GM18858 (cell line): ENCODE data around the gene NAA16.
"Not testable (repeated sequence)": the region's sequence is repeated elsewhere in the genome, so short reads cannot be mapped to it uniquely, and the experiment has no call there.

Experiments used
- ATAC-seq: cut with Tn5 transposase; IDR thresholded peaks from one replicate; pipeline ENCODE4 v1.9.1; 2021; ENCODE audit not compliant: unreplicated experiment

The NAA16 gene

DNA sequence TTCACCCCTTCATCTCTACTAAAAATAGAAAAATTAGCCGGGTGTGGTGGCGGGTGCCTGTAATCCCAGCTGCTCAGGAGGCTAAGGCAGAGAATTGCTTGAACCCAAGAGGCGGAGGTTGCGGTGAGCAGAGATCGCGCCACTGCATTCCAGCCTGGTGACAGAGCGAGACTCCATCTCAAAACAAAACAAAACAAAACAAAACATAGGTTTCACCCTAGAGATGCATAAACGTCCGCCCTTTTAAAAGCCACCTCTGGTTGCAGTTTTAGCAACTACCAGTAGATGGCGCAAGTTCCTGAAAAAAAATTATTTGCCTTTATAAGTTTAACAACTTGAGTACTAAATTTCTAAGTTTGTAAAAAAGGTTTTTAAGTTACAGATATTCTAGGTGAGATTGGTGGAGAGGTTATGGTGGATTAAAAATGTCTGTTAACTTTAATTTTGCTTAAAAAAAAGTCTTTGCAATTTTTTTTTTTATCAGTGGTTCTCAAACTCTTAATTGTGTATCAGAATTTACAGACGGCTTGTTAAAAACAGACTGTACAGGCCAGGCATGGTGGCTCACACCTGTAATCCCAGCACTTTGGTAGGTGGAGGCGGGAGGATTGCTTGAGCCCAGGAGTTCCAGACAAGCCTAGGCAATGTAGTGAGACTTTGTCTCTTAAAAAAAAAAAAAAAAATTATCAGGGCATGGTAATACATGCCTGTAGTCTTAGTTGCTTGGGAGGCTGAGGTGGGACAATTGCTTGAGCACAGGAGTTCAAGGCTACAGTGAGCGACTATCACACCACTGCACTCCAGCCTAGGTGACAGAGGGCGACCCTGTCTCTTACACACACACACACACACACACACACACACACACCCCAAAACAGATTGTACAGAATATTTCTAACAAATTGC, 42.1 kb downstream of the NAA16 start:
- no peak for ATAC-seq

DNA sequence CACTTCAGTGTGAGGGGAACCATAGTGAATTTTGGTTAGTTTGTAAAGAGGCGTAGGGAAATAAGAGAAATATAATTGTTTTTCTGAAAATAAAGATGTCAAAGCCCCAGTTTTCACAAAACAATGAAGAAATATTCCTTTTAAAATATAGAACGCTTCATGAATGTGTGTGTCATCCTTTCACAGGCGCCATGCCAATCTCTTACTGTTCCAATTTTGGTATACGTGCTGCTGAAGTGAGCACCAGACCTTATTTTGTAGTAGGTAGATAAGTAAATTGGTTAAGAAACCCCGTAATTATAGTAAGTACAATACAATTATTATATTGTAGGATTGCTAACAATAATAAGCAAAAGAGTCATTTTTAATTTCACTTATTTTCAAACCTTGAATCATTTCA, 43.3 kb downstream of the NAA16 start:
- no peak for ATAC-seq

DNA sequence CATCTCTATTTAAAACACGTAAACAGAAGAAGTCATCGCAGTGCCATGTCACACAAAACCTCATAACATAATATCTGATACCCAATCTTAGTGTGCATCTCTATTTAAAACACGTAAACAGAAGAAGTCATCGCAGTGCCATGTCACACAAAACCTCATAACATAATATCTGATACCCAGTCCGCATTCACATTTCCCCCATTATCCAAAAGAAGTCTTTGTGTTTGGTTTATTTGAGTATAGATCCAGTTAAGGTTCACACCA, 45.2 kb downstream of the NAA16 start:
- ATAC-seq = not testable (repeated sequence)

DNA sequence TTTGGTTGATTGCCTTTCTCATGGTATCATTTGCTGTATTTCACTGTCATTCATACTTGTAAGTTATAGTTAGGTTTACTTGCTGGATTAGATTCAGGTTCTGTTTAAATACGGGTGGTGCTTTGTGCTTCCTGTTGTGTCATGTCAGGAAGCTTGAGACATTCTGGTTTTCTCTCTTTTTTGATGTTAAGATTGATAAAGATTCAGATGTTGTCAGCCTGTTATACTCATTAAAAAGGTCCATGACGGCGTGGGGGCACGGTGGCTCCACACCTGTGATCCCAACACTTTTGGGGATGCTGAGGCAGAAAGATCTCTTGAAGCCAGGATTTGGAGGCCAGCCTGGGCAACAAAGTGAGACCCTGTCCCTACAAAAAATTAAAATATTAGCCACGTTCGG, 45.7 kb downstream of the NAA16 start:
- no peak for ATAC-seq

DNA sequence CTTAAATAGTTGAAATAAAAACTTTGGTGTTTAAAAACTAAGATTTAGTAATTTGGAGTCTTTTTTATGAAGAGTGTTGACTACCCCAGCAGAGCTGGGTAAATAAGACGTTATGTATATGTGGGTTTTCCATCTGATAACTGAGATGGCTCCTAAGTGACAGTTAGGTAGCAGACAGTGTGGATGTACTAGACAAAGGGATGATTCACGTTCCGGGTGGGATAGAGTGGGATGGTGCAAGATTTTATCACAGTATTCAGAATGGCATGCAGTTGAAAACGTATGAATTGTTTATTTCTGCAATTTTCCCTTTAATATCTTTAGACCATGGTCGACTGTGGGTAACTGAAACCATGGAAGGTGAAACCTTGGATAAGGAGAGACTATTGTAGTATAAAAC, 50.4 kb downstream of the NAA16 start:
- no peak for ATAC-seq

DNA sequence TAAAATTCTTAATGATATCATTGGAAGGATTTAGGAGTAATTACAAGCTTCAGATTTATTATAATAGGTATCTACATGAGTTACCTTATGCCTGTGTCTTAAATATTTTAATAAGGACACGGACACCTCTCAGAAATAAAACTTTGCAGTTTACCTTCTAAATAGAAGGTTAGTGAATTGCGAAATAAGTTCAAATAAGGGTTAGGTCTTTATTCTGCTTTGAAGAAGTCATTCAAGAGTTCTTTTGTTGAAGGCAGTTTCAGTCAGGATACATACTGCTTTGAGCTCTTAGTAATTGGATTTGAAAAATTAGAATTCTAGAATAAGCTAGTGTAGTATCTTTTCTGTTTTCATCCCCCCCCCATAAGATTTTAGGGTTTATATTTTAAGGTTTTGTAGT, 53.0 kb downstream of the NAA16 start:
- no peak for ATAC-seq

DNA sequence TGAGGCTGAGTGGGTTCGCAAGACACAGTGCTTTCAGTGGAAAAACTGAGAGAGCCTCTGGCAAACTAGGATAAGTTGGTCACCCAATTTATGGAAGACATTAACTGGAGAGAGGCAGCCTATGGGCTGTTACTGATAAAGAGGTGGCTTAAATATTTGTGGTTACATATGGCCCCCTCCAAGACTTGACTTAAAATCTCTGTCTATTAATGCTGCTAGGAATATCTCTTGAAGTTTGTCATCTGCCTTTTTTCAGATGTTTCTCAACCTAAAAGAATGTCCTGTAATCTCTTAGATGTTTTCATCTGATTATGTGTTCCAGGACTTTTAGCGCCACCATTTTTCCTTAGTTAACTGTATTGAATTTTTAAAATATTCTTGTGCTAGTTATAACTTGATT, 54.6 kb downstream of the NAA16 start:
- ATAC-seq = no peak

DNA sequence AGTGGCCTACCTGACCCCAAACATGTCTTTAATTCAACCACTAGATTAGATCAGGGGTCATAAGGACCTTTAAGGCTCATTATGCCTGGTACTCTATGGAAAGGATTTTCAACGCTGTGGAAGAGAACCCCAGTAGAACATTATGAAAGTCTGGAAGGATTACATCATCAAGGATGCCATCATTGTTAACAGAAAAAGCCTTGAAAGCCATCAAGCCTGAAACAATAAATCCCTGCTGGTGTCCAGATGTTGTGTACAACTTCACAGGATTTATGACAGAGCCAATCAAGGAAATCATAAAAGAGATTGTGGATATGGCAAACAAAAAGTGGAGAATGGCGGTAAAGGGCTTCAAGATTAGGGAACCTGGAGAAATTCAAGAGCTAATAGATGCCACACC, 59.7 kb downstream of the NAA16 start:
- no peak for ATAC-seq

DNA sequence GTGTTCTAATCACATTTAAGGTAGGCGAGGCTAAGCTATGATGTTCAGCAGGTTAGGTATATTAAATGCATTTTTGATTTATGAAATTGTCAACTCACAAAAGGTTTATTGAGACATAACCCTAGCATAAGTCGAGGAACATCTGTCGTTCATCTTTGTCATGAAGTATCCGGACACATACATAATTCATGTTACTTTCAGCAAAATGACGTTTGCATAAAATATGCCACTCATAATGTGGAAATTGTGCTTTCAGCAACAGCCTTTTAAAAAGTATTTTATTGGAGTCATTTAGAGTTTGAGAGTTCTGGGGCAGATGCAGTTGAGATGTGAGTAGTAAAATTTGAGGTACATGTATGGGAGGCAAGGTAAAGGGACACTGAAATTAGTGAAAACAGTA, 66.4 kb downstream of the NAA16 start:
- no peak for ATAC-seq

DNA sequence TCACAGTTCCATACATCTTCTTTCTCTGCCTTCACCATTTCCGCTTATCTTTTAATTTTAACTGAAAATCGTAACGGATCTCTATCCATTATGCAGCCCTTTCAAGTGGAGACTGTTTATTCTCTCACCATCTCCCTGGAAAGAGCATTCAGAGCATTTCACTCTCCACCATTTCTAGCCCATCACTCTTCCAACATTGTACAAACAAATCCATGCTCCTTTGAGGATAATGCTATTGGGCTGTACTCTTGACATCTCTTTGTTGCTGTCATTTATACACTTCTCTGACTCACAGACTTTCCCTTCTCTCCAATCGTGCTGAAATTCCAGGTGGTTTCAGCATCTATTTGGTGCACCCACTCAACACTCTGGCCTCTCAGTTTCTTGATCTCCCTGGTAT, 71.4 kb downstream of the NAA16 start:
- ATAC-seq = no peak

DNA sequence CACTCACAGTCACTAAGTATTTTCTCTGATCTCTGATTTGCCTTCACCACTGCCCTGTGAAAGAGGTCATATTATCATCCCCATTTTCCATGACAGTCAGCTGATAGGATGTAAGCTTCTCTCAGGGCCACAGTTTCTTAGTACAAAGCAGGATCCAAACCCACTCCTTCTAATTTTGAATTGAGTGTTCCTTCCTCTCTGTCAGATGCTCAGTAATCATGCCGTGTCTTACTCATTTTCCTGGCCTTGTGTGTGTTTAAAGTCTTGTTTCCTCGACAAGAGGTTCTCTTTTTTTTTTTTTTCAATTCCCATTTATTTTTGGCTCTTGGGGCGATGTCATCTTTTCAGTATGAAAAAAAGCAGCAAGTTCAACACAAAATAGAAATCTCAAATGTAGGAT, 72.3 kb downstream of the NAA16 start:
- ATAC-seq = no peak

DNA sequence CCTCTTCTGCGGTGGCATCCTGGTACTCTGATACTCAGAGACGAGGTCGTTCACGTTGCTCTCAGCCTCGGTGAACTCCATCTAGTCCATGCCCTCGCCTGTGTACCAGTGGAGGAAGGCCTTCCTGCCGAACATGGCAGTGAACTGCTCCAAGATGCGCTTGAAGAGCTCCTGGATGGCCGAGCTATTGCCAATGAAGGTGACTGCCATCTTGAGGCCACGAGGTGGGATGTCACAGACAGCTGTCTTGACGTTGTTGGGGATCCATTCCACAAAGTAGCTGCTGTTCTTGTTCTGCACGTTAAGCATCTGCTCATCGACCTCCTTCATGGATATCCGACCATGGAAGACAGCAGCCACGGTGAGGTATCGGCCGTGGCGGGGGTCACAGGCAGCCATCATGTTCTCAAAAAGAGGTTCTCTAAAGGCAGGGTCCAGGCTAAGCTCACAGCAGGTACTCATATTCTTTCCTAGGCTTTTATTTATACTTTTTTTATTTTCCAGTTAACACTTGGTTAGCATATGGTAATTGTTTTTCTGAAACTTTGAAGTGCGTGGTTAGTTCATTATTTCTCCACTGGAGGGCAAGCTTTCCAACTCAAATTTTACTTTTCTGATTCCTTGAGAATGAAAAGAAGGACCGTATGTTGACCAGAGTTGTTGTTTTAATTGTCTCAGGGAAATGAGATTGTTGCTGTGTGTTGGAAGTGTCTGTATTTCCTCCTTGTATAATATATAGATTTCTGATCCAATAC, 73.9 kb downstream of the NAA16 start:
- no peak for ATAC-seq

DNA sequence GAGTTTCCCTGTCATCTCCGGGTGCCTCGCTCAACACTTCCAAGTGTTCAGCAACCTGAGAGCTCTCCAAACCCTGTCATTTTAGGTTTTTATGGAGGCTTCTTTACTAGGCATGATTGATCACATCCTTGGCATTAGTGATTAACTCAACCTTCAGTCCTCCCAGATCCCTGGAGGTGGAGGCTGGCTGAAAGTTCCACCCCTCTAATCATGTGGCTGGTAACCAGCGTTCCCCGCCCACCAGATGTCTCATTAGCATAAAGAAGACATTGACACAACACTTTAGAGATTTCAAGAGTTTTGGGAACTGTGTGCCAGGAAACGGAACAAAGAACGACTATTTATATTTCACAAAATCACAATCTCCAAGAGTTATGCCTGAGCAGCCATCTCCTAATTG, 75.1 kb downstream of the NAA16 start:
- no peak for ATAC-seq

DNA sequence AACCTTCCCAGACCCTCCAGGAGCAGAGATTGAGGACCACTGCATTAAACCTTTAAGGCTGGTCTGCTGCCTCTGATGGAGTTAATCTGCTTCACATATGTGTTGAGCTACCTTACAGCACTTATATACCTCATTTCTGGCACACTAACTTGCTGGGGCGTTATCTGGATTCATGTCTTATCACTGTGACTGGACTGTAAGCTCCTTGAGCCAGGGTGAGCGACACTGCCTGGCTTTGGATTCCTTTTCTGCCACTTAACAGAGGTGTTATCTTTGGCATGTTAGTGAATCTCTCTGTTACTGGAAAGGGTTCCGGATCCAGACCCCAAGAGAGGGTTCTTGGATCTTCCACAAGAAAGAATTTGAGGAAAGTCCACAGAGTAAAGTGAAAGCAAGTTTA, 76.5 kb downstream of the NAA16 start:
- no peak for ATAC-seq

DNA sequence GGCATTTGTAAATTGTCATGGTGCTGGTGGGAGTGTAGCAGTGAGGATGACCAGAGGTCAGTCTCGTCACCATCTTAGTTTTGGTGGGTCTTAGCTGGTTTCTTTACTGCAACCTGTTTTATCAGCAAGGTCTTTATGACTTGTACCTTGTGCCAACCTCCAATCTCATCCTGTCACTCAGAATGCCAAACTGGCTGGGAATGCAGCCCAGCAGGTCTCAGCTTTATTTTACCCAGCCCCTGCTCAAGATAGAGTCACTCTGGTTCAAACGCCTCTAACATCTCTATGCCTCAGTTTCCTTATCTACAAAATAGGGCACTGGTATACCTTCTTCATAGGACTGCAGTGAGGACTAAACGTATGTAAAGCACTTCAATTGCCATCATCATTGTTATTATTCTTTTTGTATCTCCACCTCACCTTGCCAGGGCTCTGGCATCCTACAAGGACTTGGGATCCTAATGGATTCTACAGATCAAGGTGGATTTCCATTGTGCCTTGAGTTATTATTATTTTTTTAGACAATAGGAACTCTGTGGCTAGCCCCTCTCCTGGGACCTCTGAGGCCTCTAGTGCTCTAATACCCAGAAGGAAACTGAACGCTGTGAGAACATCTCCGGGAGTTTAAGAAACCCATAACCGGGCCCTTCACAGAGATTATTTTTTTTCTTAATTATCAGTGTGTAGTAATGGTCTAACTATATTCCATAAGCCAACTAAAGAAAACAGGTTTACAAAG, 77.2 kb downstream of the NAA16 start:
- ATAC-seq = no peak

DNA sequence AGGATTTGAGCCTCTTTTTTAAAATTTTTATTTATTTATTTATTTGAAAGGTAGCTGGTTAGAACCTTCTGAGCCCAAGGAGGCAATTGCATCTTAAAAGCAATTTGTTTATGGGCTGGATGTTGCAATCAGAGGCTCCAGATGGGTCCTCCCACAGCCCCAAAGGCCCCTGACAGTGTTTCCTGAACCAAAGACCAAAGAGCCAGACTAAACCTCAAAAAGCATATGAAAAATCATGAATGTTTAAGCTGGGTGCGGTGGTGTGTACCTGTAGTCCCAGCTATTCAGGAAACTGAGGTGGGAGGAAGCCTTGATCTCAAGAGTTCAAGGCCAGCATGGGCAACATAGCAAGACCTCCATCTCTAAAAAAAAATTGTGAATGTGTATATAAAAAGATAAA, 78.5 kb downstream of the NAA16 start:
- no peak for ATAC-seq

DNA sequence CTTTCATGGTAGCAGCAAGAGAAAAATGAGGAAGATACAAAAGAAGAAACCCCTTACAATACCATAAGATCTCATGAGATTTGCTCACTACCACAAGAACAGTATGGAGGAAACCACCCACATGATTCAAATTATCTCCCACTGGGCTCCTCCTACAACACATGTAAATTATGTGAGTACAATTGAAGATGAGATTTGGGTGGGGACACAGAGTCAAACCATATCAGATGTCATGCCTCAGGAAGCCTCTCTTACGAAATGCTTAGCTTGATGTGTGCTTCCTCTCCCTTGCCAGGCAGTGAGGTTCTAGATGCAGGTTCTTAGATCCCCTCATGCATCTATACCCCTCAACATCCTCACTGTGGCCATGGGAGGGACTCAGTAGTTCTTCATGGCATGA, 83.1 kb downstream of the NAA16 start:
- ATAC-seq = no peak

DNA sequence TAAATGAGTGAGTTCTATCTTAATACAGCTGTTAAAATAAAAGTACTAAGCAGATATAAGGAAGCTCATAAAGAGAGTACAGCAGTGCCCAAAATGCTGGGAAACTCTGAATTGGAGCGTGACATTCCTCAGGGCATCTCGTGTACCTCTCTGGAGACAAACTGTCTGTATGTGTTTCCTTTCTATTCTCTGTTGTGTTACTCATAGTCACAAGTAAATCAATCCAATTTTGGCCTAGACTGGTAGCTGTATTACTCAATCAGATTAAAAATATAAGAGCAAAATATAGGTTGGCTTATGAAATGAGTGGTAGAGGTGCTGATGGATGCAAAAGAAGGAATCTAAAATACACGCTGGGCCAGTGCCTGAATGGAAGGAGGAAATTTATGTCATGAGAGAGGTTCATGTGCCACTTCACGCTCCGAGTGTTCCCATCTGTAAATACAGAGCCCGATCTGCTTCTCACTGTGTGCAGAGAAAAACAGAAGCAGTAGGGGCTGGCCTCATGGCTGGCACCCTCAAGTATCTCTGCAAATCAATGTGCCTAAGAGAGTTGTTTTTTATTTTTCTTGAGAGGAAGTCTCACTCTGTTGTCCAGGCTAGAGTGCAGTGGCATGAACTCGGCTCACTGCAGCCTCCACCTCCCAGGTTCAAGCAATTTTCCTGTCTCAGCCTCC, 87.6 kb downstream of the NAA16 start:
- ATAC-seq = no peak

DNA sequence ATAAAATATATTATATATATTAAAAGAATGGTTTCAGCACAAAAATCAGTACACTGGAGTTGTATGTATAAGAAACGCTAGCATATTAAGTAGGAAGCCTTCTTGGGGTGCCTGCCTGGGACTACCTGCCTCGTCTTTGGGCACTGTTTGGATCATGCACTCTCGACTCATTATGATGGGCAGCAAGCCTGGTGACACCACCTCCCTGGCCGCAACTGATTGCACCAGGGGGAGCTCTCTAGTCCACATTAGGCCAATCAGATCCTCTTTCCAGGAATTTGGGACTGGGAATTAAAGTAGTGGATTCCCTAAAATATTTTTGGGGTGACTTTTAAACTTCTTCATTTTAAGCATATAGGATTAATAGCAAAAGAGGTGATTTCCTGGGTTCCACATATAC, 90.3 kb downstream of the NAA16 start:
- ATAC-seq = no peak

DNA sequence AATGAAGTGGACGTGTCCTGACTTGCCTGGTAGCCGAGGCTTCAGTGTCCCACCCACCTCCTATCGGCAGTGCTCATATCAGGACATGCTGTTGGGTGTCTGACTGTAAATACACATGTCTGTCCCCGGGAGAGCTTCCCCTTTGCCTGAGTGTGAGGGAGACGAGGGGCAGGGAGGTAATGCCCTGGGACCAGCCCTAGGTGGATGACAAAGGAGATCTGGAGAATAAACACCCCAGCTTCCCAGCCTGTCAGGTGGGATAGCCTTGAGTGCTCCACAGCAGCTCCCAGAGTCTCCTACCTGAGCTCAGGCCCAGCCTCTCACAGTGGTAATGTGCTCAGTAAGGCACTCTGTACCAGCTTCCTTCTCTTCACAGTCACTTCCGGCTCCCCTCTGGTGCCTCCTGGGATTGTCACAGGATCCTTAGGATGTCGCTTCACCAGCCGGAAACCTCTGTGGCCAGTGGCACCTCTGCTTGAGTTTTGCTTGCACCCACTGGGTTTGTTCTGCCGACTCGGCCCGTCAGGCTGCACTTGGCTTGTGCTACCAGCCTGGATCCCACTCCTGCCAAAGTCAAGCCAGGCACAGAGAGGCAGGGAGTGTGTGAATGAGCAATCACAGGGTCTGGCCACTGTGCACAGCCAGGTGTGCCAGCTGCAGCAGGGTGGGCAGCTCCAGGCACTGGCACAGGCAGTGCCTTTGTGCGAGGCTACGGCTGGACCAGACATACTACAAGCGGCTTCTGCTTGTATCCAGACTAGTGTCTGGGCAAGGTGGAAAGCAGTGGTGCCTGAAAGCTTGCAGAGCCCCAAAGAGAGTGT, 91.8 kb downstream of the NAA16 start:
- ATAC-seq = no peak

DNA sequence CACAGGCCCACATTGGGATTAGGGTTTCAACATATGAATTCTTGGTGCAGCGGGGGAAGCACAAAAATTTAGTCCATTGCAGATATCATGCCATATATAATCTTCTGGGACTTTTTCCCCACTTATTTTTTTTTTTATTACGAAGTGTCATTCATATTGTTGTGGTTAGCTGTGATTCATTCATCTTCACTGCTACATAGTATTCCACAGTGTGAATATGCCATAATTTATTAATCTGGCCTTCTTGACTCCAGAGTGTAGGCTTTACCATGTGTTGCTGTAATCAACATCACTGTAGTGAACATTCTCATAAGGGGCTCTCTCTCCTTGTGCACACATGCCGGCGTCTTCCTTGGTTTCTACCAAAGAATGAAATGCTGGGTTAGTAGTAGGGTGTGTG, 92.9 kb downstream of the NAA16 start:
- no peak for ATAC-seq
